ENCODE data around the gene PFN1.

PFN1 gene

GRCh38 chr17:4897198-4897687, 51.1 kb downstream of the PFN1 start:
- Histone ChIP-seq H3K9me3 (ENCODE audit: control insufficient read depth, insufficient read depth, low read length) (no peaks in the 10 kb centered on the region), H3K9ac (ENCODE audit: low read depth, low read length) (no peak overlapping the region), H3K4me3 (ENCODE audit: low read depth, low read length) (no peak overlapping the region), H3K36me3 (ENCODE audit: control insufficient read depth, insufficient read depth, low read length) (peaks cover 40% of the 10 kb centered on the region), H3K4me1 (ENCODE audit: control insufficient read depth, insufficient read depth, low read length) (peaks cover 2% of the 10 kb centered on the region), H3K27me3 (ENCODE audit: control insufficient read depth, insufficient read depth, low read length) (no peaks in the 10 kb centered on the region)

- no peaks in the 10 kb centered on the region for H3K27me3 ChIP-seq (ENCODE audit: control insufficient read depth, insufficient read depth, low read length)
- no peak overlapping the region for H3K9ac ChIP-seq (ENCODE audit: low read depth, low read length)
- H3K4me3 ChIP-seq (ENCODE audit: low read depth, low read length): no peak overlapping the region
- H3K36me3 ChIP-seq (ENCODE audit: control insufficient read depth, insufficient read depth, low read length): peaks cover 41% of the 10 kb centered on the region
- H3K4me1 ChIP-seq (ENCODE audit: control insufficient read depth, insufficient read depth, low read length): peaks cover 2% of the 10 kb centered on the region
- no peaks in the 10 kb centered on the region for H3K9me3 ChIP-seq (ENCODE audit: control insufficient read depth, insufficient read depth, low read length)
Observed at GRCh38 chr17:4896332-4897197, 51.8 kb downstream of the PFN1 start.

DNA sequence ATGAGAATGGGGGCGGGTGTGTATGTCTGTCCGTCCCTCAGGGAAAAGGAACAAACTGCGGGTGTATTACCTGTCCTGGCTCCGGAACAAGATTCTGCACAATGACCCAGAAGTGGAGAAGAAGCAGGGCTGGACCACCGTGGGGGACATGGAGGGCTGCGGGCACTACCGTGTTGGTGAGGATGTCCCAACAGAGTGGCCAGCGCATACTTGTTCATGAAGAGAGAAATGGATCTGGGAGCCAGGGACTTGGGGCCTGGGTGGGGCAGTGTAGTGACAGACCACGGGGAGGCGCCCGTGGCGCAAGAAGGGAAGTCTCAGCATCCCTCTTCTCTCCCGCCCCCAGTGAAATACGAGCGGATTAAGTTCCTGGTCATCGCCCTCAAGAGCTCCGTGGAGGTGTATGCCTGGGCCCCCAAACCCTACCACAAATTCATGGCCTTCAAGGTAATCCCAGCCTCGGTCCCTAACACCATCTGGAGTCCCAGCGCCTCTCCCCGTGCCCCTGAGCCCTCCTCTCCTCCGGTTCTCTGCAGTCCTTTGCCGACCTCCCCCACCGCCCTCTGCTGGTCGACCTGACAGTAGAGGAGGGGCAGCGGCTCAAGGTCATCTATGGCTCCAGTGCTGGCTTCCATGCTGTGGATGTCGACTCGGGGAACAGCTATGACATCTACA, 52.5 kb downstream of the PFN1 start:
- Histone ChIP-seq H3K9ac (ENCODE audit: low read depth, low read length) (no peak overlapping the region), H3K9me3 (ENCODE audit: control insufficient read depth, insufficient read depth, low read length) (no peaks in the 10 kb centered on the region), H3K4me3 (ENCODE audit: low read depth, low read length) (no peak overlapping the region), H3K36me3 (ENCODE audit: control insufficient read depth, insufficient read depth, low read length) (peaks cover 47% of the 10 kb centered on the region), H3K4me1 (ENCODE audit: control insufficient read depth, insufficient read depth, low read length) (peaks cover 2% of the 10 kb centered on the region), H3K27me3 (ENCODE audit: control insufficient read depth, insufficient read depth, low read length) (no peaks in the 10 kb centered on the region)

All from iPS-15b (cell line).